GM19324 (cell line): ENCODE data around the gene SNRK.

Experiments used
- ATAC-seq: cut with Tn5 transposase; IDR thresholded peaks from one replicate; pipeline ENCODE4 v1.9.1; 2021; ENCODE audit warnings: mild to moderate bottlenecking, moderate library complexity; ENCODE audit not compliant: unreplicated experiment, low FRiP score

The SNRK gene

GRCh38 chr3:43366481-43366880 is 80.1 kb downstream of the SNRK start:
- no peak for ATAC-seq

- ATAC-seq = no peak
Measured at GRCh38 chr3:43366885-43367284, 80.5 kb downstream of the SNRK start.

GRCh38 chr3:43369404-43370292 is 83.3 kb downstream of the SNRK start:
- ATAC-seq = no peak

- ATAC-seq = no peak
Measured at GRCh38 chr3:43370293-43370980, 84.1 kb downstream of the SNRK start.

- no peak for ATAC-seq
Measured at GRCh38 chr3:43371494-43371893, 85.2 kb downstream of the SNRK start.

- no peak for ATAC-seq
Measured at GRCh38 chr3:43372007-43372740, 85.8 kb downstream of the SNRK start.

GRCh38 chr3:43372809-43373559 is 86.6 kb downstream of the SNRK start:
- no peak for ATAC-seq

- no peak for ATAC-seq
Measured at GRCh38 chr3:43373560-43373928, 87.2 kb downstream of the SNRK start.

- ATAC-seq = no peak
Measured at GRCh38 chr3:43378066-43378935, 92.0 kb downstream of the SNRK start.

- ATAC-seq = no peak
Measured at GRCh38 chr3:43379343-43379742, 93.0 kb downstream of the SNRK start.

GRCh38 chr3:43388175-43388574 is 101.8 kb downstream of the SNRK start:
- no peak for ATAC-seq

GRCh38 chr3:43388915-43389314 is 102.6 kb downstream of the SNRK start:
- ATAC-seq = no peak

GRCh38 chr3:43389388-43390254 is 103.3 kb downstream of the SNRK start:
- ATAC-seq = no peak

GRCh38 chr3:43390255-43390588 is 103.9 kb downstream of the SNRK start:
- ATAC-seq = no peak

GRCh38 chr3:43391621-43392020 is 105.3 kb downstream of the SNRK start:
- no peak for ATAC-seq

- no peak for ATAC-seq
Measured at GRCh38 chr3:43394041-43394554, 107.8 kb downstream of the SNRK start.

GRCh38 chr3:43399034-43399433 is 112.7 kb downstream of the SNRK start:
- ATAC-seq = no peak

- ATAC-seq = no peak
Measured at GRCh38 chr3:43400167-43400566, 113.8 kb downstream of the SNRK start.
